Activated naive CD4-positive, alpha-beta T cell treated with anti-CD3 and anti-CD28 coated beads, Interleukin-2, amount 50 U/mL, for 16 hours (primary cell): ENCODE results near the gene ARPC1A.
"Not testable (repeated sequence)": the region's sequence is repeated elsewhere in the genome, so short reads cannot be mapped to it uniquely, and the experiment has no call there.

Experiments used
- DNase-seq: peaks from one replicate; pipeline ENCODE4 v3.0.0-alpha.2; 2020

ARPC1A gene

DNA sequence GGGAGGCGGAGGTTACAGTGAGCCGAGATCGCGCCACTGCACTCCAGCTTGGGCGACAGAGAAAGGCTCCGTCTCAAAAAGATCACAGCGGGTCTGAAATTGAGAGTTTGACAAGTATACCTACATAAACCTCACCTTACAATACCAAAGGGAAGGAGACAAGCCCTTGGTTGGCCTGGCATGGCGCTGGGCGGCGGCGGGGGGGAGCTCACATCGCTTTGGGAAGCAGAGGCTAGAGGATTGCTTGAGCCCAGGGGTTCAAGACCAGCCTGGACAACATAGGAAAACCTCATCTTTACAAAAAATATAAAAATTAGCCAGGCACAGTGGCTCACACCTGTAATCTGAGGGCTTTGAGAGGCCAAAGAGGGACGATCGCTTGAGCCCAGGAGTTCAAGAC, 1.1 kb upstream of the ARPC1A start:
- DNase-seq, result no peak

DNA sequence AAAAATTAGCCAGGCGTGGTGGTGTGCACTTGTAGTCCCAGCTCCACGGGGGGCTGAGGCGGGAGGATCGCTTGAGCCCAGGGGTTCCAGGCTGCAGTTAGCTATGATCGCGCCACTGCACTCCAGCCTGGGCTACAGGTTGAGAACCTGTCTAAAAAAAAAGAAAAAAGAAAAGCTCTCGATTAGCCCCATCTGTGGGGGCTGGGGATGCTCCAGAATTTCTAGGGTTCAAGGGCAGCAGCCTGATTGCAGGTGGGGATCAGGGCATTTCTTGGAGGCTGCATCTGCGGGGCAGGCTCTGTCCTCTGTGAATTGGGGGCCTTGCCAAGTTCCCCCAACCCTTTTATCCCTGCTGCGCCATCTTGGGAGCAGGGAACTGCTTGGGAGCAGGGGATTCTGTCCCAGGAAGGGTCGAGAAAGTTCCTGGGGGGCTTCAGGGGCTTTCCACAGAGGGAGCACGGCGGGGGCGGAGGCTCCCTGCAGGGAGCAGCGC, 651 bp upstream of the ARPC1A start:
- no peak for DNase-seq

DNA sequence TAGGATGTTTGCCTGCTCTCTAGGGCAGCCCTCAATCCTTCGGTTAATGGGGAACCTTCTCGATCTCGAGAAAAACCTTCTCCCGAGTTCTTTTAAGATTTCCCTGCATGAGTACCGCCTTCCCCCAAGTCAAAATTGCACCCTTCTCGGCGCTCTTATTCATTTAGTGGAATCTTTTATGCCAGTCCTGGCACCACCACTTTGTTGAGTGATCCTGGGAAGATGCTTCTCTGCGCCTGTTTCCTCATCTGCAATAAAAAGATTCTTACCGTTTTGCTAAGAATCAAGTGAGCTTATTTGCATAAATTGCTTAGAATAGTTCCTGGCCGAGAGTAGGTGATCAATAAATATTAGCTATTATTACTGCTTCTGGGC, 697 bp downstream of the ARPC1A start:
- DNase-seq, result no peak

DNA sequence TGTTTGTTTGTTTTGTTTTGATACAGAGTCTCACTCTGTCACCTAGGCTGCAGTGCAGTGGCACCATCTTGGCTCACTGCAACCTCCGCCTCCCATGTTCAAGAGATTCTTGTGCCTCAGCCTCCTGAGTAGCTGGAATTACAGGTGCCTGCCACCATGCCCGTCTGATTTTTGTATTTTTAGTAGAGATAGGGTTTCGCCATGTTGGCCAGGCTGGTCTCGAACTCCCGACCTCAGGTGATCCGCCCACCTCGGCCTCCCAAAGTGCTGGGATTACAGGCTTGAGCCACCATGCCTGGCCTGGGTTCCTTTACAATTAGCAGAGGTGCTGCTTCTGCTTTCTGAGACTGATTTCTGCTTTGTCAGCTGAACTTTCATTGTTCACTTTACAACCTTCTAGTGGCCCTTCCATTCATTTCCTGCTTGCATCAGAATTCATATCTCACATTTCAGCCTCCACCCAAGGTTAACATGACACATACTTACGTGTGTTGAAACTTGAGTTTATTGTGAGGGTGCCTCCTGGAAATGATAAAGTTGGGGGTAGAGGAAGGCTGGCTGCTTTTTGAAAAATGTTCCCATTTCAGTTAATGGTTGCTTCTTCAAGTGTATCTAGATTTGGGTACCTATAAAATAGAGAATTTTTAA, 4.7 kb downstream of the ARPC1A start:
- DNase-seq, result not testable (repeated sequence)

DNA sequence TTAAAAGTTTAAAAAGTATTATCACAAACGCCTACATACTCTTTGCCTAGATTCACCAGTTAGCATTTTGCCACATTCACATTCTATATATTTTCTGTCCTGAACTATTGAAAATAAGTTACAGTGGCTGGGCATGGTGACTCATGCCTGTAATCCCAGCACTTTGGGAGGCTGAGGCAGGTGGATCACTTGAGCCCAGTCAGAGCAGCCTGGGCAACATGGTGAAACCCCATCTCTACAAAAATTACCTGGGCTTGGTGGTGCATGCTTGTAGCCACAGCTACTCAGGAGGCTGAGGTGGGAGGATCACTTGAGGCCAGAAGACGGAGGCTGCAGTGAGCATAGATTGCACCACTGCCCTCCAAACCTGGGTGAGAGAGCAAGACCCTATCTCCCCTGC, 5.3 kb downstream of the ARPC1A start:
- no peak for DNase-seq

DNA sequence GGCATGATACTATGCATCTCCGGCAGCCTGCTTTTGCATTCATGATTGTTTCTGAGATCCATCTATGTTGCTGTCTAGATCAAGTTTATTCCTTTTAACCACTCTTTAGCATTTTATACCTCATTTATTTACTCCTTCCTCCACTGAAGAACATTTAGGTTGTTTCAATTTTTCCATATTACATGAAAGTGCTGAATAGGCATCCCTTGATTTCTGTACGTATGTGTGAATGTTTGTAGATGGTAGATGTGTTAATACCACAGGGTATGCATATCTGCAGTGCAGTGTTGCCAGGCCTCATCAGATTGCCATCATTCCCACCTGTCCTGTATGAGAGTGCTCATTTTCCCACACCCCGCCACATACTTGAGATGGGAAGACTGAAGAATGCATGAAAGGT, 13.9 kb downstream of the ARPC1A start:
- no peak for DNase-seq

DNA sequence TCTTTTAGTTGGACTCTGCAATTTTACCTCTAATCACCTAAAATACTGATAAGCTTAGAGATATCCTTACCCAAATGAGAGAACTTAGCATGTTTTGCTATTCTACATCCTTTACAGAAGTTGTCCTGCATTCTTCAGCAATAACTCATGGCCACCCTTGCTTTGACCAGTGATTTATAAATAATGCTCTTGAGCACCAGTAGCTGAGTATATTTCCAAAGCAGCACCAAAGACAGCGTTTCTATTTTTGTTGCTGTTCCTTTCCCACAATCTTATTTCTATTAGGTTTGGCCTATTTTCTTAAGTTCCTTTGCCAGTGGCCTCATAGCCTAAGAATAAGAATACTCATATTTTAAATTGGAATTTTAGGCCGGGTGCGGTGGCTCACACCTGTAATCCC, 15.0 kb downstream of the ARPC1A start:
- DNase-seq, result no peak

DNA sequence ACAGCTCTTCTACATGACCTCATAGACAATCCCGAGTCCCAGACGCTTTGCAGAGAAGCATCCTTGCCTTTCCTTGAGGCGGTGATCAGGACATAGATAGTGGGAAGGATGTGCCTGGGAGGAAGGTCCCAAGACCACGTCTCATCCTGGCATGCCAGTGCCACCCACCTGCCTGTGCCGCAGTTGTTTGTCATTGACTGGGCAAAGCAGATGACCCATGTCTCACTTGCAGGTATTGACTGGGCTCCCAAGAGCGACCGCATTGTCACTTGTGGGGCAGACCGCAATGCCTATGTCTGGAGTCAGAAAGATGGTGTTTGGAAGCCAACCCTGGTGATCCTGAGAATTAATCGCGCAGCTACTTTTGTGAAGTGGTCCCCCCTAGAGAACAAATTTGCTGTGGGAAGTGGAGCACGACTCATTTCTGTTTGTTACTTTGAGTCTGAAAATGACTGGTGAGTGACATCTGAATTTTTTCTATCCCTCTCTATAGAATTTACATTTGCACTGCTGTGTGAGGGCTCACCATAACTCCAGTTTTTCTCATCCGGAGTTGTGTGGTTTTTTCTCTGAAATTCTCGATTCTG, 18.5 kb downstream of the ARPC1A start:
- DNase-seq, result no peak

DNA sequence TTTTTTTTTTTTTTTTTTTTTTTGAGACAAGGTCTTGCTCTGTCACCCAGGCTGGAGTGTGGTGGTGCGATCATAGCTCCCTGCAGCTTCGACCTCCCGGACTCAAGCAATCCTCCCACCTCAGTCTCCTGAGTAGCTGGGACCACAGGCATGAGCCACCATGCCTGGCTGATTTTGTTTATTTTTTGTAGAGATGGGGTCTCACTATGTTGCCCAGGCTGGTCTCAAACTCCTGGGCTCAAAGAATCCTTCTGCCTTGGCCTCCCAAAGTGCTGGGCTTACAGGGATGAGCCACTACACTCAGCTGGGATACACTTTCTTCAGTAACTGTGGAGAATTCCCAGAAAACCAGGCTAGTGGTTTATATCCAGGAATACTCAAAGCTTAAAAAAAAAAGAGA, 24.9 kb downstream of the ARPC1A start:
- not testable (repeated sequence) for DNase-seq

DNA sequence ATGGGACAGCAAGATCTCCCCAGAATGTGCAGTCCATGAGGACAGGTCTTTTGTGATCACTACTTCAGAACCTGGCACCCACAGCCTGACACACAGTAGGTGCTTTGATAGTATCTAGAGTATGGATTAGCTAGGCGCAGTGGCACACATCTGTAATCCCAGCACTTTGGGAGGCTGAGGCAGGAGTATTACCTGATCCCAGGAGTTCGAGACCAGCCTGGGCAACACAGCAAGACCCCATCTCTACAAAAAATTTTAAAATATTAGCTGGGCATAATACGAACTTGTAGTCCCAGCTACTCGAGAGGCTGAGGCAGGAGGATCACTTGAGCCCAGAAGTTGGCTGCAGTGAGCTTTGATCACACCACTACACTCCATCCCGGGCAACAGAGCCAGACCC, 26.5 kb downstream of the ARPC1A start:
- DNase-seq, result no peak

DNA sequence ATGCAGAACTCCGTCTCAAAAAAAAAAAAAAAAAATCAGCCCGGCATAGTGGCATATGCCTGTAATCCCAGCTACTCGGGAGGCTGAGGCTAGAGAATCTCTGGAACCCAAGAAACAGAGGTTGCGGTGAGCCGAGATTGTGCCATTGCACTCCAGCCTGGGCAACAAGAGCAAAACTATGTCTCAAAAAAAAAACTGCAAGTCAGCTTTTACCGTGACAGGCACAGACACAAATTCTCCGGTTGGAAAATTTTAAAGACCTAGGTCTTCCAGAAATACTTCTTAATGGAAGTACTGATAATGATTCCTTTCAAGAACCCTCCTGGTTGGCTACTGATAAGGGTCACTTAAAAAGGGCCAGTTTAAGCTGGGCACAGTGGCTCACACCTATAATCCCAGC, 29.4 kb downstream of the ARPC1A start:
- no peak for DNase-seq

DNA sequence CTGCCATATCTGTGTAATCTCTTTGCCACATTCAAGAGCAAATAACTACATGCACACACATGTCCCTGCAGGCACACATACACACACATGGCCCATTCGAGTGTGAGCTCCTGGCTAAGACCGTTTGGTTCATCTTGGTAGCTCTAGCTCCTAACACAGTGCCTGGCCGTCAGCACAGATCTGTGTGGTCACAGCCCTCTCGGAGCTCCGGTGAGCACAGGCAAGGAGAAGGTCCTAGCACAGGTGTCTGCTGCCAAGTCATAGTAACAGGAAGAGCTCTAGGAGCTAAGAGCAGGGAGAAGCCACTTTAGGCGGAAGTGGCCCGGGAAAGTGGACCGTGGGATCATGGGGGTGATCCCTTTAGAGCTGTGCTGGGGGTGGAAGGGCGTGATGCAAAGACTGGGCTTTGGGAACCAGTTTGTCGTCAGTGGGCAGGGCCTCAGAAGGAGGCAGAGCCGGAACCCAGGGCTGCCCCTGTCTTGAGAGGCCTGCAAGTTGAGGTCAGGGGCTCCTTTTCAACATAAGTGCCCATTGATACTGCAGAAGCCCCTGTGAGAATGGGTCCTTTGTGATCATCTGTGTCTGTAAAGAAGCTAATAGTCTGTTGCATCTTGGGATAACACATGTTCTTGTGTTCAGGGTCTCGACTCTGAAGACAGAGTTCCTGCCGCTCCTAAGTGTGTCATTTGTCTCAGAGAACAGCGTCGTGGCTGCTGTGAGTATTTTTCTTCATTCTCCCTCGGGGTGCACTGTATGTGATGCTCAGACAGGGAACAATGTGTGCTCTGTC, 32.2 kb downstream of the ARPC1A start:
- no peak for DNase-seq

DNA sequence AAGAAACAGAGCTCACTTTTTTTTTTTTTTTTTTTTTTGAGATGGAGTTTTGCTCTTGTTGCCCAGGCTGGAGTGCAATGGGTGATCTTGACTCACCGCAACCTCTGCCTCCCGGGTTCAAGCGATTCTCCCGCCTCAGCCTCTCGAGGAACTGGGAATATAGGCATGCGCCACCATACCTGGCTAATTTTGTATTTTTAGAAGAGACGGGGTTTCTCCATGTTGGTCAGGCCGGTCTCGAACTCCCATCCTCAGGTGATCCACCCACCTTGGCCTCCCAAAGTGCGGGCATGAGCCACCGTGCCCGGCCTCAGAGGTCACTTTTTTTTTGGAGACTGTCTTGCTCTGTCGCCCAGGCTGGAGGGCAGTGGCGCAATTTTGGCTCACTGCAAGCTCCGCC, 32.8 kb downstream of the ARPC1A start:
- not testable (repeated sequence) for DNase-seq

DNA sequence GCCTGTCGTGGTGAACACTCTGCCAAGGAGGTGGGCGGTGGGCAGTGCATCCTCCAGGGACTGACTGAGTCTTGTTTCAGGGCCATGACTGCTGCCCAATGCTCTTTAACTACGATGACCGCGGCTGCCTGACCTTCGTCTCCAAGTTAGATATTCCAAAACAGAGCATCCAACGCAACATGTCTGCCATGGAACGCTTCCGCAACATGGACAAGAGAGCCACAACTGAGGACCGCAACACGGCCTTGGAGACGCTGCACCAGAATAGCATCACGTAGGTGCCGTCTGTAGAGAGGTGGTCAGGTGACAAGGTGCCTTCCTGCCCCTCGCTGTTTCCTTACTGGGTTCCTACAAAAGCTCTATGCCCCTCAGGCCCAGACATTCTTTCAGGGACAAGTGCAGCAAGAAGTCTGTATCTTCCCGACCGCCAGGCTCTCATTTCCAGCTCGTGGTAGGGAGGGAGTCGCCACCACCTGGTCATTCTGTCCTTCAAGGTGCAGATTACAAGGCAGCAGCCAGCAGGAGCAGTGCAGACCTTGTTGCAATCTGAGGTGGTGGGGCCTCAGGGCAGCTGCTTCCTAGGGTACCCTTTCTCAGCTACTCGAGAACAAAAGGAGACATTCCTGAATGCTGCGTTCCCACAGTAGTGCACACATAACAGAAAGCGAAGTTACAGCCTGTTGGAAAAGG, 33.9 kb downstream of the ARPC1A start:
- DNase-seq, result no peak

DNA sequence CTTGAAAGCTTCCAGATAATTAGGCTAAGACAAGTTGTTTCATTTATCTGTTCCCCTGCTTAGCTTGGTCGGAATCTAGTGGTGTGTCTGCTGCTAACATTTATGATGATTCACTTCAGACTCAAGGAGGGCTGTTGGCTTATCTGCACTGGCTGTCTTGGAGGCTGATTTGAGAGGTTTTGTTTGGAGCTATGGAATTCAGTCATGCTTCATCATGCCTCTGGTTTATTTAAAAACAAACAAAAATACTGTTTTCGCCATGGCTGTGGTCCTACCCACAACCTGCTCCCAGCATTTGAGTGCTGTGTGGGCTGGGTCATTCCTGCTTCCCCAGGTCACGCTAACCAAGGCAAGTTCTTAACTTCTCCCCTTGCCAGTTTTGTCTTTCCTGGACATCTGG, 37.1 kb downstream of the ARPC1A start:
- no peak for DNase-seq

DNA sequence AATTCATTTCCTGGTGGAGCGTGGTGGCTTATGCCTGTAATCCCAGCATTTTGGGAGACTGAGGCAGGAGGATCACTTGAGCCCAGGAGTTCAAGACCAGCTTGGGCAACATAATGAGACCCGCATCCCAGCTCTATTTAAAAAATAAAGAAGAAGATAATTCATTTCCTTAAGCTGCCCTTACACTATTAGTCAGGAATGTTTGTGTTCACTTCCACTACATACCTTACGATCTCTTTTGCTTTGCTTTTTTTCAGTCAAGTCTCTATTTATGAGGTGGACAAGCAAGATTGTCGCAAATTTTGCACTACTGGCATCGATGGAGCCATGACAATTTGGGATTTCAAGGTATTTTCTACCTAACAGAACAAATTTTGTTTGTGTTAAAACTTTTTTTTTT, 37.6 kb downstream of the ARPC1A start:
- DNase-seq, result no peak

DNA sequence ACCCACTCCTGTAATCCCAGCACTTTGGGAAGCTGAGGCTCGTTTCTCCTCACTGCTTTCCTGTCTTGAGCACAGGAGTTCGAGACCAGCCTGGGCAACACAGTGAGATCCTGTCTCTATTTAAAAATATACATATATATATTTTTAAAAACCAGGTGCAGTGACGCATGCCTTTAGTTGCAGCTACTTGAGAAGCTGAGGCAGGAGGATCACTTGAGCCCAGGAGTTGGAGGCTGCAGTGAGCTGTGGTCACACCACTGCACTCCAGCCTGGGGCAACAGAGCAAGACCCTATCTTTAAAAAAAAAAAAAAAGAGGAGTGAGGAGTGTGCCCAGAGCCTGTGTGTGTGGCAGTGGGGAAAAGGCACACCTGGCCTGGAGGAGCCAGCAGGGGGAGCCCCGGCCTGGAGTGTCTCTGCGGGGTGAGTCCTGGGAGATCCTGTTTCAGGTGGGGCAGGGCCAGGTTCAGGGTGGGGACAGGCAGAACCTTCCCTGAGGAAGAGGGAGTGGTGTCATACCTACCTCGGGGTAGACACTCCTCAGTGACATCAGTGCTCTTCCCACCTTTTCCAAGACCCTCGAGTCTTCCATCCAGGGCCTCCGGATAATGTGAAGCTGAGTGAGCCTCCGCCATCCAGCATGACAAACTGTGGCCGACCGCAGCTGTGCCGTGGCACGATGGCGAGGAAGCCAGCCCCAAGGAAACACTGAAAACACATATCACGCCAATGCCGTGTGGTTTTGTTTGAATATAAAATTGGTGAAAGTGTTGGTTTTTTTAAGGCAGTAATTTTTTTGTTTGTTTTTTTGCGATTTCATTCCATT, 39.8 kb downstream of the ARPC1A start:
- peak; percentile 67 for DNase-seq

DNA sequence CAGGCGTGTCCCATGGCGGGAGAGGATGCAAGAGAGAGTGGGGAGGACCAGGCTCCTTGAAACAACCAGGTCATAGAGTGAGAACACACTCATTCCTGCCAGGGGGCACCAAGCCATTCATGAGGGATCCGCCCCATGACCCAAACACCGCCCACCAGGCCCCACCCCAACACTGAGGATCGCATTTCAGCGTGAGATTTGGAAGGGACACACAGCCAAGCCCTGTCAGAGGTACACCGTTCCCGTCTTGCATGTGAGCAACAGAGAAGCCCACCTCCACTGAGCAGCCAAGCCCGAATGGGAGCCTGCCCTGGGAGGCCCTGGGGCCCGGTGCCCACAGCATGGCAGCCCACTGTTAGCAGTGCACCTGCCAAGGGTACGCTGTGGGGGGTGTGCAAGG, 40.9 kb downstream of the ARPC1A start:
- no peak for DNase-seq

DNA sequence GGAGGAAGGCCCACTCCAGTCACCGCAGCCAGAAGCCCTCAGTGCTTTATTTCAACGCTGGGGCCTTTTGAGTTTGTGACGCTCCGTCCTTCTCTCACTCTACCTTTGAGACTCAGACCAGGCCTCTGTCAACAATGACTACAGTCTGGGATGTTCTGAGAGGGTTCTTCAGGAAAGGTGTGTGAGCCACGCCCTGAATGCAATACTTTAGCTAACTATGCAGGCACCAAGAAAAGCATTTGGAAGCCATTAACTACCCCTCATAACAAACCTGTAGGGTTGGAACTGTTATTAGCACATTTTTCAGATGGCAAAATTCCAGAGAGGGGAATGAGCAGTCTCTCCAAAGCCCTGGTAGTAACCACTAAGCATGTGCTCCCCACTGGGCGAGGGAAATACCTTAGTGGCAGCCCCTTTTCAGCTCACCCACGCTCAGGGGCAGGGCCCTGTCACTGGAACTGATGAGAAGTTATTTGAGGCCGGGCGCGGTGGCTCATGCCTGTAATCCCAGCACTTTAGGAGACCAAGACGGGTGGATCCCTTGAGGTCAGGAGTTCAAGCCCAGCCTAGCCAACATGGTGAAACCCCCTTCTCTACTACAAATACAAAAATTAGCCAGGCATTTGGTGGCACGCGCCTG, 43.2 kb downstream of the ARPC1A start:
- no peak for DNase-seq

DNA sequence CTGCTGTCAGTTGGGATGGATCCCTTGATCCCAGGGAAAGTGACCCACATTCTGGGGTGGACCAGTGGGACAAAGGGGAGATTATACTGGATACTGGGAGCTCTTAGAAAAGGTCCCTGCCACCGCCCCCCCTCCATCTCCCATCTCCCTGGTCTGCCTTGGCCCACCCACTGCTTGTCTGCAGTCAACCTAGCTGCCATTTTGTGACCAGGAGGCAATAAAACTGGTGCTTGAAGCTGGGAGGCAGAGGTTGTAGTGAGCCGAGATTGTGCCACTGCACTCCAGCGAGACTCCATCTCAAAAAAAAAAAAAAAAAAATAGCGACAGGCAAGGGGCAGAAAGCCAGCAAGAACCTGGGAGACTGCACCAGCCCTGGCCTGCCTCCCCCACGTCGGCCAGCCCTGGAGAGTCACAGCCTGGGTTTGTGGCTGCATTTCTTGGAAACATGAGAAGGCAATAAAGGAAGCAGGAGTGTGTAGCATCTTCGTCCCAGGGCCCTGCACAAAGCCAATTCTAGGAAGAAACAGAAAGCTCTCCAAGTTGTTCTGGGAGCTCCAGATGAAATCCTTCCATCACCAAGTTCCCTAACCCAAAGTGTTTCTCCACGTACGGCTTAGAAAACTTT, 44.2 kb downstream of the ARPC1A start:
- no peak for DNase-seq

DNA sequence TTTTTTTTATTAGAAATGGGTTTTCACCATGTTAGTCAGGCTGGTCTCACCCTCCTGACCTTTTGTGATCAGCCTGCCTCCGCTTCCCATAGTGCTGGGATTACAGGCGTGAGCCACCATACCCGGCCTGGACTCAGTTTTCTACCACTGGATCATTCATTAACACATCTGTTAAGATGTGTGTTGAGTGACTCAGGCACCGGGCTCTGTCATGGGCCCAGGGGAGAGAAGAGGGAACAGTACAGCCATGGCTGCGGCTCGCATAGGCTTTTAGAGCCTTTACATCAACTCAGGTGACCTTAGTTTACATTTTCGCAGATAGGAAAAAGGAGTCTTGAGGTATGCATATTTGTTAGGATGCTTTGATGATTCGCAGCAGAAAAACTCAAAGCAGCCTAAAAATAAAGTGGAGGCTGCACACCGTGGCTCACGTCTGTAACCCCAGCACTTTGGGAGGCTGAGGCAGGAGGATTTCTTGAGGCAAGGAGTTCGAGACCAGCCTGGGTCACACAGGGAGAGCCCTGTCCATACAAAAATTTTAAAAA, 45.8 kb downstream of the ARPC1A start:
- DNase-seq, result no peak
